HT1080 (cell line): ENCODE measurements around the gene EFCAB6. TPM values are rescaled to one million over a fixed set of nuclear protein-coding genes. Genes with fewer than 3 reads are reported as not detected.
A peak's percentile ranks its signal among the peaks of the same experiment; 100 is the strongest.

ENCODE experiments used
- DNase-seq: peaks from one replicate; pipeline ENCODE4 v3.0.0-alpha.2; 2015; ENCODE audit warnings: low read depth
- total RNA-seq: library from RNA; depleted of rRNA; stranded (reverse); fragments of >200 nt; shearing (Covaris generic); gene quantifications from 2 replicates; pipeline ENCODE4 v1.2.3, GENCODE V29; 2014

EFCAB6 gene
- total RNA-seq, 1 experiment from 2014 or later = not detected

GRCh38 chr22:43831561-43832392 is 19.7 kb upstream of the EFCAB6 start:
- no peak for DNase-seq

GRCh38 chr22:43830931-43831560 is 18.9 kb upstream of the EFCAB6 start:
- DNase-seq = no peak

- no peak for DNase-seq
Measured at GRCh38 chr22:43829904-43830851, 18.1 kb upstream of the EFCAB6 start.

GRCh38 chr22:43828998-43829782 is 17.1 kb upstream of the EFCAB6 start:
- DNase-seq = no peak

GRCh38 chr22:43828725-43828997 is 16.6 kb upstream of the EFCAB6 start:
- DNase-seq = no peak

GRCh38 chr22:43827926-43828724 is 16.0 kb upstream of the EFCAB6 start:
- no peak for DNase-seq

- DNase-seq = no peak
Measured at GRCh38 chr22:43827003-43827735, 15.1 kb upstream of the EFCAB6 start.

- DNase-seq = peak; percentile 79
Measured at GRCh38 chr22:43826142-43827002, 14.3 kb upstream of the EFCAB6 start.

- no peak for DNase-seq
Measured at GRCh38 chr22:43825651-43826050, 13.5 kb upstream of the EFCAB6 start.

- no peak for DNase-seq
Measured at GRCh38 chr22:43824724-43825420, 12.8 kb upstream of the EFCAB6 start.

GRCh38 chr22:43823911-43824665 is 12.0 kb upstream of the EFCAB6 start:
- no peak for DNase-seq

- no peak for DNase-seq
Measured at GRCh38 chr22:43823353-43823908, 11.3 kb upstream of the EFCAB6 start.

GRCh38 chr22:43821606-43822425 is 9.7 kb upstream of the EFCAB6 start:
- no peak for DNase-seq

- no peak for DNase-seq
Measured at GRCh38 chr22:43820651-43821305, 8.7 kb upstream of the EFCAB6 start.

- no peak for DNase-seq
Measured at GRCh38 chr22:43819931-43820640, 8.0 kb upstream of the EFCAB6 start.
